ENCODE measurements around the gene ABHD16A. TPM values are rescaled to one million over a fixed set of nuclear protein-coding genes. Genes with fewer than 3 reads are reported as not detected.

Gene ABHD16A
- total RNA-seq, 1 donor from 2014 or later = 54.7 TPM

- no peaks in the 10 kb centered on the region for H3K9me3 Mint-ChIP-seq (ENCODE audit: unreplicated experiment)
- no peak for TF ChIP-seq CTCF (IDR thresholded peaks at IDR 0.05; ENCODE audit: unreplicated experiment)
- H3K27me3 Mint-ChIP-seq (ENCODE audit: unreplicated experiment) = peaks cover 7% of the 10 kb centered on the region
- no peak for DNase-seq (ENCODE audit: low spot score)
- peaks cover 6% of the 10 kb centered on the region for H3K36me3 Mint-ChIP-seq (ENCODE audit: low read depth, unreplicated experiment)
- peaks cover 35% of the 10 kb centered on the region for H3K4me1 Mint-ChIP-seq (ENCODE audit: unreplicated experiment)
- H3K4me3 Mint-ChIP-seq (ENCODE audit: unreplicated experiment) = peak overlapping the region; percentile 86
- H3K27ac Mint-ChIP-seq (ENCODE audit: unreplicated experiment) = no peak overlapping the region
Measured at GRCh38 chr6:31661262-31662123, 41.6 kb downstream of the ABHD16A start.

- TF ChIP-seq CTCF (IDR thresholded peaks at IDR 0.05; ENCODE audit: unreplicated experiment) = no peak
- Mint-ChIP-seq H3K4me1 (ENCODE audit: unreplicated experiment) (peaks cover 33% of the 10 kb centered on the region), H3K36me3 (ENCODE audit: low read depth, unreplicated experiment) (peaks cover 4% of the 10 kb centered on the region), H3K27ac (ENCODE audit: unreplicated experiment) (peak within 1 kb of the TSS; percentile 84), H3K9me3 (ENCODE audit: unreplicated experiment) (no peaks in the 10 kb centered on the region), H3K27me3 (ENCODE audit: unreplicated experiment) (peaks cover 7% of the 10 kb centered on the region), H3K4me3 (ENCODE audit: unreplicated experiment) (peak within 1 kb of the TSS; percentile 91)
- DNase-seq (ENCODE audit: low spot score) = peak; percentile 75
Measured at GRCh38 chr6:31660381-31661261, 42.5 kb downstream of the ABHD16A start, which contains the start of gene C6orf47. TSS of gene C6orf47 (minus strand) at chr6:31660778. CDS start at chr6:31659947, 831 bp downstream.

GRCh38 chr6:31659649-31660380 is 43.3 kb downstream of the ABHD16A start:
- TF ChIP-seq CTCF (IDR thresholded peaks at IDR 0.05; ENCODE audit: unreplicated experiment) = no peak
- Mint-ChIP-seq H3K4me3 (ENCODE audit: unreplicated experiment) (peak overlapping the region; percentile 91), H3K27ac (ENCODE audit: unreplicated experiment) (peak overlapping the region; percentile 84), H3K36me3 (ENCODE audit: low read depth, unreplicated experiment) (peaks cover 4% of the 10 kb centered on the region), H3K9me3 (ENCODE audit: unreplicated experiment) (no peaks in the 10 kb centered on the region), H3K4me1 (ENCODE audit: unreplicated experiment) (peaks cover 32% of the 10 kb centered on the region), H3K27me3 (ENCODE audit: unreplicated experiment) (peaks cover 10% of the 10 kb centered on the region)
- no peak for DNase-seq (ENCODE audit: low spot score)

GRCh38 chr6:31658983-31659648 is 44.0 kb downstream of the ABHD16A start:
- no peak overlapping the region for H3K27ac Mint-ChIP-seq (ENCODE audit: unreplicated experiment)
- DNase-seq (ENCODE audit: low spot score) = no peak
- peak overlapping the region; percentile 77 for H3K4me3 Mint-ChIP-seq (ENCODE audit: unreplicated experiment)
- TF ChIP-seq CTCF (IDR thresholded peaks at IDR 0.05; ENCODE audit: unreplicated experiment) = no peak
- H3K9me3 Mint-ChIP-seq (ENCODE audit: unreplicated experiment) = no peaks in the 10 kb centered on the region
- H3K4me1 Mint-ChIP-seq (ENCODE audit: unreplicated experiment) = peaks cover 25% of the 10 kb centered on the region
- peaks cover 4% of the 10 kb centered on the region for H3K36me3 Mint-ChIP-seq (ENCODE audit: low read depth, unreplicated experiment)
- H3K27me3 Mint-ChIP-seq (ENCODE audit: unreplicated experiment) = peaks cover 10% of the 10 kb centered on the region
